Body of pancreas (tissue), 4 donors: Measurements from ENCODE around the gene ADAMTS7.

Experiments
- POLR2A ChIP-seq, 3 donors: fragments of 450-650 bp; IDR thresholded peaks; one replicate each; pipeline ENCODE4 v1.6.1; 2016; ENCODE audit warnings: antibody characterized with exemption in 3 of 3, mild to moderate bottlenecking in 2 of 3
- TF ChIP-seq, protein P1 (sequence below), 7 experiments: fragments of 450-650 bp in 4 of 7; fragments of 200-600 bp in 3 of 7; sonication (generic) in 3 of 7; IDR thresholded peaks; one replicate each; pipeline ENCODE4 v1.5.1; 2016 to 2019; ENCODE audit warnings: antibody characterized with exemption in 7 of 7

- TF ChIP-seq, protein P1, sequence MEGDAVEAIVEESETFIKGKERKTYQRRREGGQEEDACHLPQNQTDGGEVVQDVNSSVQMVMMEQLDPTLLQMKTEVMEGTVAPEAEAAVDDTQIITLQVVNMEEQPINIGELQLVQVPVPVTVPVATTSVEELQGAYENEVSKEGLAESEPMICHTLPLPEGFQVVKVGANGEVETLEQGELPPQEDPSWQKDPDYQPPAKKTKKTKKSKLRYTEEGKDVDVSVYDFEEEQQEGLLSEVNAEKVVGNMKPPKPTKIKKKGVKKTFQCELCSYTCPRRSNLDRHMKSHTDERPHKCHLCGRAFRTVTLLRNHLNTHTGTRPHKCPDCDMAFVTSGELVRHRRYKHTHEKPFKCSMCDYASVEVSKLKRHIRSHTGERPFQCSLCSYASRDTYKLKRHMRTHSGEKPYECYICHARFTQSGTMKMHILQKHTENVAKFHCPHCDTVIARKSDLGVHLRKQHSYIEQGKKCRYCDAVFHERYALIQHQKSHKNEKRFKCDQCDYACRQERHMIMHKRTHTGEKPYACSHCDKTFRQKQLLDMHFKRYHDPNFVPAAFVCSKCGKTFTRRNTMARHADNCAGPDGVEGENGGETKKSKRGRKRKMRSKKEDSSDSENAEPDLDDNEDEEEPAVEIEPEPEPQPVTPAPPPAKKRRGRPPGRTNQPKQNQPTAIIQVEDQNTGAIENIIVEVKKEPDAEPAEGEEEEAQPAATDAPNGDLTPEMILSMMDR (IDR thresholded peaks at IDR 0.05), result no peak
- no peak for TF ChIP-seq POLR2A (IDR thresholded peaks at IDR 0.05)
Observed at GRCh38 chr15:78752492-78753358, 58.5 kb downstream of the ADAMTS7 start.
